Stimulated activated CD8-positive, alpha-beta memory T cell treated with anti-CD3 and anti-CD28 coated beads, Interleukin-12 subunit alpha, Interleukin-12 subunit beta, amount 100 ng/mL, for 24 hours (primary cell): ENCODE data around the gene BHLHE23.

ENCODE experiments used
- DNase-seq: peaks from one replicate; pipeline ENCODE4 v3.0.0-alpha.2; 2020; ENCODE audit errors: extremely low read depth

Gene BHLHE23

GRCh38 chr20:63009045-63009961, 2.5 kb upstream of the BHLHE23 start:
- peak; percentile 51 for DNase-seq

- no peak for DNase-seq
Measured at GRCh38 chr20:63008541-63009044, 1.8 kb upstream of the BHLHE23 start.

- no peak for DNase-seq
Measured at GRCh38 chr20:63007646-63008488, 1.1 kb upstream of the BHLHE23 start.

GRCh38 chr20:63007360-63007645, 539 bp upstream of the BHLHE23 start:
- no peak for DNase-seq

- no peak for DNase-seq
Measured at GRCh38 chr20:63005862-63006539, 763 bp downstream of the BHLHE23 start.

GRCh38 chr20:63005365-63005861, 1.4 kb downstream of the BHLHE23 start:
- no peak for DNase-seq

- DNase-seq = no peak
Measured at GRCh38 chr20:63004607-63005364, 2.0 kb downstream of the BHLHE23 start.

- DNase-seq = no peak
Measured at GRCh38 chr20:63003546-63003945, 3.2 kb downstream of the BHLHE23 start.

GRCh38 chr20:63002511-63002910, 4.3 kb downstream of the BHLHE23 start:
- DNase-seq = no peak

- no peak for DNase-seq
Measured at GRCh38 chr20:63000958-63001357, 5.8 kb downstream of the BHLHE23 start.

- DNase-seq = no peak
Measured at GRCh38 chr20:63000036-63000435, 6.7 kb downstream of the BHLHE23 start.

- no peak for DNase-seq
Measured at GRCh38 chr20:62999580-62999979, 7.2 kb downstream of the BHLHE23 start.

GRCh38 chr20:62998449-62998848, 8.3 kb downstream of the BHLHE23 start:
- DNase-seq = no peak

- DNase-seq = no peak
Measured at GRCh38 chr20:62997417-62998035, 9.2 kb downstream of the BHLHE23 start.

- DNase-seq = no peak
Measured at GRCh38 chr20:62996596-62996982, 10.2 kb downstream of the BHLHE23 start.

GRCh38 chr20:62995898-62996595, 10.7 kb downstream of the BHLHE23 start:
- DNase-seq = no peak

- no peak for DNase-seq
Measured at GRCh38 chr20:62995481-62995880, 11.3 kb downstream of the BHLHE23 start.

- DNase-seq = no peak
Measured at GRCh38 chr20:62994869-62995281, 11.9 kb downstream of the BHLHE23 start.

GRCh38 chr20:62993856-62994494, 12.8 kb downstream of the BHLHE23 start:
- no peak for DNase-seq

GRCh38 chr20:62991863-62992262, 14.9 kb downstream of the BHLHE23 start:
- no peak for DNase-seq
